Nephron (organoid): ENCODE measurements around the gene XAF1.

Experiments
- H3K27ac Mint-ChIP-seq, 3 experiments: 2 replicates each; pipeline ENCODE4 v1.8.0; 2020; ENCODE audit warnings: mixed read lengths in 3 of 3, mild to moderate bottlenecking in 2 of 3, moderate library complexity in 1 of 3
- H3K27me3 Mint-ChIP-seq: 2 replicates; pipeline ENCODE4 v1.8.0; 2021; ENCODE audit warnings: low read depth, mild to moderate bottlenecking, moderate library complexity, mixed read lengths
- H3K36me3 Mint-ChIP-seq: 2 replicates; pipeline ENCODE4 v1.8.0; 2020; ENCODE audit warnings: low read depth, mixed read lengths
- H3K4me1 Mint-ChIP-seq: 2 replicates; pipeline ENCODE4 v1.8.0; 2020; ENCODE audit warnings: mixed read lengths
- H3K4me3 Mint-ChIP-seq, 3 experiments: 2 replicates each; pipeline ENCODE4 v1.8.0; 2020; ENCODE audit warnings: mild to moderate bottlenecking in 3 of 3, mixed read lengths in 3 of 3, moderate library complexity in 2 of 3
- H3K9me3 Mint-ChIP-seq: 2 replicates; pipeline ENCODE4 v1.8.0; 2020; ENCODE audit warnings: mixed read lengths
- TF ChIP-seq, protein P1 (sequence below), 3 experiments: fragments of 200-600 bp; sonication (generic); IDR thresholded peaks; one replicate each; pipeline ENCODE4 v1.5.0; 2021; ENCODE audit warnings: antibody characterized with exemption in 3 of 3; ENCODE audit not compliant: unreplicated experiment in 3 of 3

XAF1 gene

DNA sequence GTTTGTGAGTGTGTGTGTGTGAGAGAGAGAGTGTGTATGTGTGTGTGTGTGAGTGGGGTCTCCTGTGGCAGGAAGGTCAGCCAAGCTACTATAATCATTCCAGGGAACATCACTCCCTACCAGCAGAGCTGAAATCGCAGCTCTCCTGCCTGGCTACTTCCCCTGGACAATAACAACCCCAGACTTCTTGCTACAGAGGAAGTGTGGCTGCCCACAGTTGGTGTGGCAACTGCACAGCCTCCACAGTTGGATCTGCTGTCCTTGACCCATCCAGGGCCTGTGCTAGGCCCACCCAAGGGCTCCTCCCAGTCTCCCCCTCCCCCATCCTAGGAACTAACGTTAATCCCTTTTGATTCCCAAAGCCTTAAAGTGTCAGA is 44.2 kb upstream of the XAF1 start:
- Mint-ChIP-seq H3K4me1 (peaks cover 14% of the 10 kb centered on the region), H3K27ac (no peak overlapping the region), H3K27me3 (peaks cover 91% of the 10 kb centered on the region), H3K9me3 (peaks cover 23% of the 10 kb centered on the region), H3K4me3 (peak overlapping the region; percentile 14 to 40 (median 24)), H3K36me3 (no peaks in the 10 kb centered on the region)
- TF ChIP-seq, protein P1, sequence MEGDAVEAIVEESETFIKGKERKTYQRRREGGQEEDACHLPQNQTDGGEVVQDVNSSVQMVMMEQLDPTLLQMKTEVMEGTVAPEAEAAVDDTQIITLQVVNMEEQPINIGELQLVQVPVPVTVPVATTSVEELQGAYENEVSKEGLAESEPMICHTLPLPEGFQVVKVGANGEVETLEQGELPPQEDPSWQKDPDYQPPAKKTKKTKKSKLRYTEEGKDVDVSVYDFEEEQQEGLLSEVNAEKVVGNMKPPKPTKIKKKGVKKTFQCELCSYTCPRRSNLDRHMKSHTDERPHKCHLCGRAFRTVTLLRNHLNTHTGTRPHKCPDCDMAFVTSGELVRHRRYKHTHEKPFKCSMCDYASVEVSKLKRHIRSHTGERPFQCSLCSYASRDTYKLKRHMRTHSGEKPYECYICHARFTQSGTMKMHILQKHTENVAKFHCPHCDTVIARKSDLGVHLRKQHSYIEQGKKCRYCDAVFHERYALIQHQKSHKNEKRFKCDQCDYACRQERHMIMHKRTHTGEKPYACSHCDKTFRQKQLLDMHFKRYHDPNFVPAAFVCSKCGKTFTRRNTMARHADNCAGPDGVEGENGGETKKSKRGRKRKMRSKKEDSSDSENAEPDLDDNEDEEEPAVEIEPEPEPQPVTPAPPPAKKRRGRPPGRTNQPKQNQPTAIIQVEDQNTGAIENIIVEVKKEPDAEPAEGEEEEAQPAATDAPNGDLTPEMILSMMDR (IDR thresholded peaks at IDR 0.05; ENCODE audit: unreplicated experiment in 3 of 3): no peak

DNA sequence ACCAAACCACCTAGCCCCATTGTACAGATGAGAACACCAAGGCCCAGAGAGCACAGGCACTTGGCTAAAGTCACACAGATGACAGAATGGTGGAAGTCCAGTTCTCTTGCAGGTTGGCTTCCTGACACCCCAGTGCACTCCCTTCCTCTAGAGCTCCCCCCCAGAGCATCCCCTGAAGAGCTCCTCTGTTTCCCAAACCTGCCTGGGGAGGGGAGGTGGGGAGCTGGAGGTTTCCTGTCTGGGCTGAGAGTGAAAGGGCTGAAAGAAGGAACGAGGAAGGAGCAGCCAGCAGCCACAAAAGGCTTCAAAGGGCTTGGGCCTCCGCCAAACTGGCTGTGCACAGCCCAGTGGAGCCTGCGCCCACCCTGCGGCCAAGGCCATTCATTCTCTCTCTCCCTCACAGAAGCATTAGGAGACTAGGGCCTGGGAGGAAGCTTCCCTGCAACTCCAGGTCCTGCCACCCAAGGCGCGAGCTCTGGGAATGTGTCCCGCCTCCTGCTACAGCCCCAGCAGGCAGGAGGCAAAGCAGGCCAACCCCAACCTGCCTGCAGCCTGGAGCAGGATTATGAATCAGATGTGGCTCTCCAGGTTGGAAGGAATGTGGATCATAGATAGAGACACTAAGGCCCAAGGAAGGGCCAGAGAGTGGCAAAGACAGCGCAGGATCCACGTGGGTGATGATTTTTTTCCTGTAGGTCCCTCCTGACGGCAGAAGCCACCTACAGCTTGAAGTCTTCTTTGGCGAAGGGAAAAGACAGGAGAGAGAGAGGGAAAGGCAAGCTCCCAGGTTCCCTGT is 43.6 kb upstream of the XAF1 start:
- H3K27me3 Mint-ChIP-seq: peaks cover 88% of the 10 kb centered on the region
- H3K36me3 Mint-ChIP-seq: no peaks in the 10 kb centered on the region
- H3K9me3 Mint-ChIP-seq: peaks cover 26% of the 10 kb centered on the region

DNA sequence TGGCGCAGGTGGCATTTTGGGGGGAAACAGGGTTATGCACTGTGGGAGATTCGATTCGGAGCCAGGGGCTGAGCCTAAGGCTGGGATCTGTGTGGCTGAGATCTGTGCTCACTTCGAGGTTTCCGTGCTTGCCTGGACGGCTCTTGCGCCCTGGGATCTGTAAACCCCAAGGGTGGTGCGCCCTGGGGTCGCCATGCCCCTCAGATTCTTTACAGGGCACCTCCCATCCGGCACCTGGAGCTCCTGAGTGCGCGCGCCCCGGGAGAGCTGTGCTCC is 43.1 kb upstream of the XAF1 start:
- H3K27ac Mint-ChIP-seq: no peak overlapping the region
- H3K4me3 Mint-ChIP-seq: peak overlapping the region; percentile 56 to 80 (median 59)
- peaks cover 91% of the 10 kb centered on the region for H3K27me3 Mint-ChIP-seq
- peaks cover 14% of the 10 kb centered on the region for H3K4me1 Mint-ChIP-seq
- TF ChIP-seq, protein P1 (IDR thresholded peaks at IDR 0.05; ENCODE audit: unreplicated experiment in 3 of 3): no peak
- H3K36me3 Mint-ChIP-seq: no peaks in the 10 kb centered on the region
- H3K9me3 Mint-ChIP-seq: peaks cover 31% of the 10 kb centered on the region

More for the DNA sequence above, 43.6 kb upstream of the XAF1 start:
- no peak overlapping the region for H3K27ac Mint-ChIP-seq
- TF ChIP-seq, protein P1 (IDR thresholded peaks at IDR 0.05; ENCODE audit: unreplicated experiment in 3 of 3): no peak
- H3K4me3 Mint-ChIP-seq: peak overlapping the region; percentile 56 to 80 (median 59)
- peaks cover 14% of the 10 kb centered on the region for H3K4me1 Mint-ChIP-seq

DNA sequence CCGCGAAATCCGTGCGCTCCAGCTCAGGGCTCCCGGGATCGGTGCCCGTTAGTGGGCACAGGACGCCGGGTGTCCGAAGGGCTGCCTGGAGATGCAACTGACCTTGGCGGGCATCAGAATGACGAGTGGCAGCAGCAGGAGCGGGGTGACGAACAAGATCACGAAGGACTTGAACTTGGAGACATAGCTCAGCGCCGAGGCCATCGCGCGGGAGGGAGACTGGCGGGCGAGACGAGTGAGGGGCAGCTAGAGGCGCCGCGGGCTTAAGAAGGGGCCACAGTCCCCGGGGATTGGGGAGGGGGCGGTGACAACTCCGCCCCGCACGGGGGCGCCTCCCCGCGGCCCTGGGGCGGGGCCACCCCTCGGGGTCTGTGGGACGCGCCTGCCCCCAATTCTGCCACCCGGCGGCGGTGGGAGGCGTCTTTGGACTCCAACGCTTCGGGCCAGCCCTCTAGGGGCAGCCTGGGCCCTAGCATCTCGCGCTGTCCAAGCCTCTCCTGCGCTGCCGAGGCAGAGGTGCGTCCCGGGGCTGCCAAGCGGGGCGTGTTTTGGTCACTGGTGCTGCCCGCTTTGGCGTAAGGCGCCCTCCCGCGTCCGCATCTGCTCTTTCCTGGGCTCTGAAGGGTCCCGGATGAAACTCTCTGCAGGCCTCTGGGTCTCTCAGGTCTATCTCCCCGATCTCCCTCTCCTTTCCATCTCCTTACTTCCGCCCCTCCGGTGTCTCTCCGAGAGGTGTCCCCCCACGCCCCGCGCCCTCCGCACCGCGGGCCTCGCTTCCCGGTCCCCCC is 42.5 kb upstream of the XAF1 start, which contains the start of gene SLC13A5:
TSS of gene SLC13A5 (minus strand) at position 240 of the 788 bp plus-strand sequence. CDS start at position 204, 36 bp downstream.
- peaks cover 14% of the 10 kb centered on the region for H3K4me1 Mint-ChIP-seq
- H3K27me3 Mint-ChIP-seq: peaks cover 91% of the 10 kb centered on the region
- TF ChIP-seq, protein P1 (IDR thresholded peaks at IDR 0.05; ENCODE audit: unreplicated experiment in 3 of 3): peak; percentile 41 to 49 (median 44)
- peaks cover 34% of the 10 kb centered on the region for H3K9me3 Mint-ChIP-seq
- H3K36me3 Mint-ChIP-seq: no peaks in the 10 kb centered on the region
- H3K4me3 Mint-ChIP-seq: peak within 1 kb of the TSS; percentile 69 to 82 (median 72)
- no peak within 1 kb of the TSS for H3K27ac Mint-ChIP-seq

DNA sequence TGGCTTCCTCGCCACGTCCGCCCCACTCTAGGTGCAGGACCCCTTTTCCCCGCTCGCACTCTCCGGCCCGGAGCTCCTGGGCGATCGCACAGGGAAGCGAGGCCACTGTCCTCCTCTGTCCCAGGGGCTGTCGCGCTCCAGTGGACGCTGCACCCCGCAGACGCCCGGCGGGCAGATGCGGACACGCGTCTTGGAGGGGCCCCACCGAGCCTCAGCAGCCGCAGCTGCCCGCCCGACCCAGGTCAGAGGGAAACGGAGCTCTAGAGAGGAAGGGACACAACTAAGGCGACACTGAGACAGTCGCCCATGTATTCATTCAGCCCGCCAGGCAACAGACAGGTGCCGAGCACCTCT is 42.0 kb upstream of the XAF1 start:
- H3K4me3 Mint-ChIP-seq: peak overlapping the region; percentile 45 to 82 (median 69)
- no peak overlapping the region for H3K27ac Mint-ChIP-seq
- peaks cover 86% of the 10 kb centered on the region for H3K27me3 Mint-ChIP-seq
- H3K4me1 Mint-ChIP-seq: peaks cover 14% of the 10 kb centered on the region
- H3K36me3 Mint-ChIP-seq: no peaks in the 10 kb centered on the region
- peaks cover 34% of the 10 kb centered on the region for H3K9me3 Mint-ChIP-seq
- TF ChIP-seq, protein P1 (IDR thresholded peaks at IDR 0.05; ENCODE audit: unreplicated experiment in 3 of 3): no peak
